Stimulated activated CD4-positive, alpha-beta T cell treated with anti-CD3 and anti-CD28 coated beads, Interleukin-4, amount 100 ng/mL, for 1 hour (primary cell): ENCODE measurements around the gene ARHGEF1.
A peak's percentile ranks its signal among the peaks of the same experiment; 100 is the strongest.
"Not testable (repeated sequence)": the region's sequence is repeated elsewhere in the genome, so short reads cannot be mapped to it uniquely, and the experiment has no call there.

Experiments
- DNase-seq: peaks from one replicate; pipeline ENCODE4 v3.0.0-alpha.2; 2020

ARHGEF1 gene

DNA sequence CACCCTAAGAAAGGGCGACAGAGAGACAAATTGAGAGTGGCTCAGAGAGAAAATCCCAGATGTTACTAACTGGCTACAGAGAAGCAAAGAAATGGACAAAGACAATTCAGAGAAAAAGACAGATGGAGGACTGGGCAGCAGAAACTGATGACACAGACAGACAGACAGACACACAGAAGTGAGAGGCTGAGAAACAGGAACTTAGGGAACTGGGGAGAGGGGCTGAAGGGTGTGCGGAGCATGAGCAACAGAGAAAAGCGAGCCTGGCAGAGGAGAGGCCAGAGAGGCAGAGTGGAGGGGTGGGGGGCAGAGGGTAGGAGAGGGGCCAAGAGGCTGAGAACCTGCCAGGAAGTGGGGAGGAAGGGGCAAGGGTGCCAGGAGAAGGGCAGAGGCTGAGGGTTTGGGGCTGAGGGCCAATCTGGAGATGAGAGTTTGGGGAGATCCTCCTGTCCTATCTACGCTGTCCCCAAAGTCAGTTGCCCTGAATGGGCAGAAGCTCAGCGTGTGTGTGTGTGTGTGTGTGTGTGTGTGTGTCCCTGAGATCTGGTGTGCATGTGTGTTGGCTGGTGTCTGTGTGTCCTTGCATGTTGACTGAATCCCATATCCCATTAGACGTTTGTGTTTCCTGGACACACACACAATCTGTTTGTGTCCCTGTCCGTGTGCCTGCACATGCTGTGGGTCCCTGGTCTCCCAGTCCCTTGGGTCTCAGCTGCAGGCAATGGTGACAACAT, 50.9 kb downstream of the ARHGEF1 start:
- no peak for DNase-seq

GRCh38 chr19:41934849-41935374, 51.9 kb downstream of the ARHGEF1 start:
- DNase-seq = peak; percentile 75

DNA sequence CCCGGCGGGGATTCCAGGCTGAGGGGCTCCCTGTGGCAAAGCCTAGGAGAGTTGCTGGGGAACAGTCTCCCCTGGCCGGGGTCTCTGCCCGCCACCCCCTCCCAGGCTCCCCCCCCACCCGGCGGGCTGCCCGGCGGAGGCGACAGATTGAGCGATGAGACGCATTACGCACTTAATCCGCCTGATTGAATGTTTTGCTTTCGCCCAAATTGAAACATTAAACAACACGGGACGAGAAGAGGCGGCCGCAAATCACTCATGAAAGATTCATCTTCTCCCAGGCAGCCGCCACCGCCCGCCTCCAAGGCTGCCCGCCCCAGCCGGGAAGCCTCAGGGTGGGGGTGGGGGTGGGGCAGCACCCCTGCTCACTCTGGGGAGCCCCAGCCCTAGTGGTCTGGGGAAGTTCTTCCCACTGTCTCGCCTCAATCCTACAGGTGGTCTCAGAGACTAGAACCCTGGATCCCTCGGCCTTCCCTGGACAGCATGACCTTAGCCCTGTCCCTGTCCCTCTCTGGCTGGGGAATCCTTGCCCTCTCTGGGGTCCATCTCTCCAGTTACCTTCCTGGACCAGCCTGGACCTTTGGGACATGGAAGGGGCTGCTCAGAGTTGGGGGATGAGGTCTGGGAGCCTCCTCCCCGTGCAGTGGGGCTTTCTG, 52.9 kb downstream of the ARHGEF1 start:
- no peak for DNase-seq

DNA sequence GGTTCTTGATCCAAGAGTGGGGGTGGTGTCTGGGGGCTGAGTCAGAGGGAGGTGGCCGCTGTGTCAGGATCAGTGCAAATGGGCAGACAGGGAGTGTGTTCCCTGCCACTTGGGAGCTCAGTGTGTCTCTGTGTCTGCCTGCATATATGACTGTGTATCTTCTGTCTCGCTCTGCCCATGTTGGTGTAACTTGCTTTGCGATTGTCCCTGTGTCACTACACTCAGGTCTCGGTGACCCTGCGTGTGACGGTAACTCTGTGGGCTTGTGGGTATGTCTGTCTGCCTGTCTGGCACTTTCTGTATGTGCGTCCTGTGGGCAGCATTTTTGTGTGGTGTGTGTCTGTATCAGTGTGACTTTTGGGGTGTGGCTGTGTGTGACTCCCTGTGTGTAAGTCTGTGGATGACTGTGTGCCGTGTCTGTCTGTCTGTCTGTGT, 53.4 kb downstream of the ARHGEF1 start:
- no peak for DNase-seq

GRCh38 chr19:41936961-41937360, 54.0 kb downstream of the ARHGEF1 start:
- no peak for DNase-seq

- DNase-seq = no peak
Measured at GRCh38 chr19:41937525-41938468, 54.8 kb downstream of the ARHGEF1 start.

- not testable (repeated sequence) for DNase-seq
Measured at GRCh38 chr19:41939209-41939608, 56.2 kb downstream of the ARHGEF1 start.

DNA sequence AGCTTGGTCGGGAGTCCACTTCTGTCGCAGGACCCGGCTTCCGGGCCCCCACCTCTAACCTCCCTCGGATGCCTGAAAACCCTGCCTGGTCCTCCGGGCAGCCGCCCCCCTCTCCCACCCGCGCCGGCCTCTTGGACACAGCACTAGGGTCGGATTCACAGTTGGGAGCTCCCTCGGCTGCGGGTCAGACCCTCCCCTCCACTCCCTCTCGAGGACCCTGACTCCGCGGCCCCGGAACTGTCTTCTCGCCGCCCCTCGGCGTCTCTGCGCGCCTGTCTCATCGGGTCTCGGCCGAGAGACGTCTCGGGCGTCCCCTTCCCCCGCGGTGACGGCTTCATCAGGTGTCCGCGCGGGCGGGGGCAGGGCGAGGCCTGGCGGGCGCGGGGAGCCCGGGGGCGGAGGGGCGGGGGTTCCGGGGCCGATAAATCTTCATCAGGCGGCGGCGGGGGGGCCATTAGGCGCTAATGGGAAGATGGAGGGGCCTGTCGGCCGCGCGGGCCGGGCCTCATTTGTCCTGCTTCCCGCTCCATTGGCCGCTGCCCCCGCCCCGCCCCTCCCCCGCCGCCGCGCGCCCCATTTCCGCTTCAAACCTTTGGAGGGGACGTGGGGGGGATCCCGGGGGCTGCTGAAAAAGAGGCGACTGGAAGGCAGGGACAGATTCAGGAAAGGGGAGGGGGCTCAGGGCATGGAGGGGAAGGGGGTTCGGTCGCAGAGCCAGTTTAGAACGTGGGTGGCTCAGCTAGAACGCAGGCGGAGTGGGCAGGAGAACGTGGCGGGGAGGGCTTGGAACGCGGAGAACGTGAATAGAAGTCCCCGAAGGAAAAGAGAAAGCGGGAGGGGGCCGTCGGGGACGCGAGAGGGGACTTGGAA, 57.1 kb downstream of the ARHGEF1 start:
- DNase-seq = peak; percentile 61

- no peak for DNase-seq
Measured at GRCh38 chr19:41940731-41941409, 57.9 kb downstream of the ARHGEF1 start.

DNA sequence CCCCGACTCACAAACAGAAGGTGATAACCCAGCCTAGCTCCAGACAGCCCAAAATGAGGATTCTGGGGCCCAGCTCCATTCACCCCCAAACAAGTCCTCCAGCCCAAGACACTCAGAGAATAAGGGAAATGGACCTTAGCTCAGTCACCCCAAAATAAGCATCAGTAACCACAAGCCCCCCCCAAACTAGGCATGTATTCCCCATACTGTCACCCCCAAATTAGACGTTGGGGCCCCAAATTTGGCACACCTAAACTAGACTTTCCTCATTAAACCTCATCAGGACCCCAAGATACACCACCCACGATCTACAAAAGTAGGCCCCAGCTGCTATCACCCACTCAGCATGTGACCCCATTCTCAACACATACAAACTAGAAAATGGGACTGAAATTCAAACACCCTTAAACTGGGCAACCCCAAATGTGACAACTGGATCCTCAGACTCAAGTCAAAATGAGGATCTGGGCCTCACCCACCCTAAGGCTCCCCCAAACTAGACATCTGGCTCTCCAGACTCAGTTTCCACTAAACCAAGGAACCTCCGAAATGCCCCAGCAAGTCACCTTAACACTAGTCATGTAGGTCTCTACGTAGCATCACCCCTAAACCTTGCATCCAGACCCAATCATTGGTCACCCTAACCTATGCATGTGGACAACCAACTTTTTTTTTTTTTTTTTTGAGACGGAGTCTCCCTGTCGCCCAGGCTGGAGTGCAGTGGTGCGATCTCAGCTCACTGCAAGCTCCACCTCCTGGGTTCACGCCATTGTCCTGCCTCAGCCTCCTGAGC, 58.6 kb downstream of the ARHGEF1 start:
- DNase-seq = no peak

DNA sequence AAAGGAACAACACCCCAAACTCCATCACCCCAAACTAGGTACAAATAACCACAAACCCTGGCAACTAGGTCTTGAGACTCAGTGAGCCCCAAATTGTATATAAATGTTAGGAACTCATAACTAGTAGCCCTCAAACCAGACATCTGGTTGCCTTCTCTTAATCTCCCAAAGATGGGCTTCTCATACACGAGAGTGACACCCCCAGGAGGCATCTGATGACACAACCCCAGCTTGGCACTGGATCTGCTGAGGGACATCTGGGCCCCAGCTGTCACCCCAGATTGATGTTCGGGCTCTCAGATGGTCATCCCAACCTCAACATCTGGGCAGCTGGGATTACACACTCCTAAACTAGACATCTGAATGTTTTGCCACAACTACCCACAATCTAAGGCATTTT, 61.4 kb downstream of the ARHGEF1 start:
- DNase-seq = no peak

DNA sequence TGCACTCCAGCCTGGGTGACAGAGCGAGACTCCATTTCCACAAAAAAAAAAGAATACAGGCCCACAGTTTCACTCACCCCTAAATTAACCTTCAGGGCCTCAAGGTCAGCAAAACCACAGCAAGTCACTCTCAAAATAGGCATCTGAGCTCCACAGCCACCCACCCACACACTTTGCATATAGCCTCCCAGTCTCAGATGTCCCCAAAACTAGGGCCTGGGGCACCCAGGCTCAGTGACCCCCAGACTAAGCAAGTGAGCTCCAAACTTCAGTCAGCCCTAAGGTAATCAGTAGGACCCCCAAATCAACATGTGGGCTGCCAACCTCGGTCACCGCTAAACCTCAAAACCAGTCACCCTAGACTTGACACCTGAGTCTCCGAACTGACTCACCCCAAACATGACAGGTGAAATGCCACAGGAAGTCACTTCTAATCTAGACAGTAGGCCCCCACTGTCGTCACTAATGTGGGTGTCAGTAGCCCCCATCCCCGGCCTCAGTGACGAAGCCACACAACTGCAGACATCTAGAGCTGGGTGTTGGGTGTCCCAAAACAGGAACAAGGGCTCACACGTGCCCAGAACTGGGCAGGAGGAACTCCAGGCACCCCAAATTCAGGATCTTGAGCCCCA, 62.3 kb downstream of the ARHGEF1 start:
- DNase-seq = peak; percentile 79

DNA sequence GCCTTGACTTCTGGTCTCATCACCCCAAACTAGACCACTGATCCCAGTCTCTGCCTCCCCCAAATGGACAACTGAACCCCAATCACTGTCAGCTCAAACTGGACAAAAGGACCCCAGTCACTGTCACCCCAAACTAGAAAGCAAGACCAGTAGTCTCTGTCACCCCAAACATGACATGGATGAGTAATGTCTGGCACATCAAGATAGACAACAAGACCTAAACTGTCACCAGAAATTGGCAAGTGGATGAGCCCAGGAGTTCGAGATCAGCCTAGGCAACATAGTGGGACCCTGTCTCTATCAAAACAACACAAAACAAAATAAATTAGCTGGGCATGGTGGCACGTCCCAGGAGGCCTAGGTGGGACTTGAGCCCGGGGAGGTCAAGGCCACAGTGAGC, 64.1 kb downstream of the ARHGEF1 start:
- no peak for DNase-seq

DNA sequence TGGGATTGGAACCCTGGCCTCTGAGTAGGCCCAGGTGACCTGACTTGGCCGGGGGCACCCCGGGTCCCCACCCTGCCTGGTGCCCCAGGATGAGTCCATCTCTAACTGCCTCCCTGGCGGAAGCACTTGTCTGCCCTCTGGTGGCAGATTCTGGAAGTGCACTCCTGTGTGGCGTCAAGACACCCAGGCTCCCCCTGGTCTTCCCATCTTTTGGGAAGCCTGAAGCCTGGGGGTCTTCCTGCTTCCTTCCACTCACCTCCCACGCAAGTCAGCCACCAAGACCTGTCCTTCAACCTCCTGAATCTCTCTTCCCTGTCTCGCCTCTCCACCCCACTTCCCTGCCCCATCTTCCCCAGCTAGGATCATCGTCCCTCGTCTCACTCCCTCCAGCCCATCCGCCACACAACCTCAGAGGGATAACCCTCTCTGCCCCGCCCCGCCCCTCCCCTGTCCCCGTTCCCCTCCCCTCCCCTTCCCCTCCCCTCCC, 68.7 kb downstream of the ARHGEF1 start:
- peak; percentile 90 for DNase-seq

GRCh38 chr19:41955521-41955920, 72.5 kb downstream of the ARHGEF1 start:
- no peak for DNase-seq

DNA sequence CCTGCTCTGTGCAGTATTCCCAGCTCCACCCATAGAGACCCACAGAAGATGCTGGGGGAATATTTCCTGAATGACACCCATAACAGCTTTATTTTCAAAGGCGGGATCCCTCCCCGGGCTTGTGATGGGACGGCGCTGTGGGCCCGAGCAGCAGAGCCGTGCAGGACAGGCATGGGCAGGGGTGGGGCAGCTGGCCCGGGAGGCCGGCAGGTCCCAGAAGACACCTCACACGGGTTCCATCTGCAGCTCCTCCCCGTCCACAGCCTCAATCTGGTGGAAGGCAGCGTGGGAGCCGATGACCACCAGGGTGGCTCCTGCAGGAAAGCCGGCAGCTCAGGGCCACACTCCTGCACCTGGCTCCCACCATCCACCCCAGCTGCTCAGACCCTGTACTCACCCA, 73.6 kb downstream of the ARHGEF1 start:
- DNase-seq = no peak
